HG03064 (cell line): ENCODE measurements around the gene EIF1.
"Not testable (repeated sequence)": the region's sequence is repeated elsewhere in the genome, so short reads cannot be mapped to it uniquely, and the experiment has no call there.

ENCODE experiments used
- ATAC-seq: cut with Tn5 transposase; IDR thresholded peaks from one replicate; pipeline ENCODE4 v1.9.1; 2021; ENCODE audit warnings: low read depth; ENCODE audit not compliant: unreplicated experiment

Gene EIF1

DNA sequence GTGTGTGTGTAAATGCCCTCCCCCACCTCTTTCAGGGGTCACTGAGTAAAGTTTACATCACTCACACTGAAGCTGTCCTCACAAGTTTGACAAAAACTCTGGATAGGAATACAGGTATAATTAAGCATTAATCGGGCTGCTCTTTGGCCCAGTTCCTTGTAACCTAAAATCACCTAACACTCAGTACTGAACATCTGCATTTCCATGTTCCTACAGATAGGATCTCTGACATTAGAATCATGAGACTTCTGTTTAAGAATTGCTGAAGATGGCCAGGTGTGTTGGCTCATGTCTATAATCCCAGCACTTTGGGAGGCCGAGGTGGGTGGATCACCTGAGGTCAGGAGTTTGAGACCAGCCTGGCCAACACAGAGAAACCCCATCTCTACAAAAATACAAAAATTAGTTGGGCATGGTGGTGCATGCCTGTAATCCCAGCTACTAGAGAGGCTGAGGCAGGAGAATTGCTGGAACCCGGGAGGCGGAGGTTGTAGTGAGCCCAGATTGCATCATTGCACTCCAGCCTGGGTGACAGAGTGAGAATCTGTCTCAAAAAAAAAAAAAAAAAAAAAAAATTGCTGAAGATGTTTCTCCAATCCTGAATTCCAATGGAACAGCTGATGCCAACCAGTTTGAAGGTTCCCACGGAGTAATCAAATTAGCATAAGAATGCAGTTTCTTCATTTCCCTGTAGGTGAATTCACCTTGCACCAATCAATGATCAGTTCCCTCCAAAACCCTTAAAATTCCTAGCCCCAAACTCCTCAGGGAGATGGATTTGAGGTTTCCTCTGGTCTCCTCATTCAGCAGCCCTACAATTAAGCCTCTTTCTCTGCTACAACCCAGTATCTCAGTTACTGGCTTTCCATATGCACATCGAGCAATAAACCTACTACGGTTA is 13.3 kb upstream of the EIF1 start:
- not testable (repeated sequence) for ATAC-seq

DNA sequence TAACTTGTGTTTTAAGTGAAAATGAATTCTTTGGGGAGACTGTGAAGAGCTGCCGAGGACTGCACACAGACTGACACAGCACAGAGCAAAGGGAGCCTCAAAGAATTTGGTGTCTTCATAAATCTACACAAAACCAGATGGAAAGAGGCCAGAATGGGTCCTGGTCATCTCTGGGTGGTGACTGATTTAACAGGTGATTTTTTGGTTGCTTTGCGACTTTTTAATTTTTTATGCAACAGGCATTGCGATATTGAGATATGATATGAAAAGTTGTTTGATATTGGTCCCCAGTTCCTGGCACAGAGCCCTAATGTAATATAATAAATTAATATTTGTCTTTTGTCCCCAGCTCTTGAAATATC is 12.6 kb upstream of the EIF1 start:
- ATAC-seq: no peak

DNA sequence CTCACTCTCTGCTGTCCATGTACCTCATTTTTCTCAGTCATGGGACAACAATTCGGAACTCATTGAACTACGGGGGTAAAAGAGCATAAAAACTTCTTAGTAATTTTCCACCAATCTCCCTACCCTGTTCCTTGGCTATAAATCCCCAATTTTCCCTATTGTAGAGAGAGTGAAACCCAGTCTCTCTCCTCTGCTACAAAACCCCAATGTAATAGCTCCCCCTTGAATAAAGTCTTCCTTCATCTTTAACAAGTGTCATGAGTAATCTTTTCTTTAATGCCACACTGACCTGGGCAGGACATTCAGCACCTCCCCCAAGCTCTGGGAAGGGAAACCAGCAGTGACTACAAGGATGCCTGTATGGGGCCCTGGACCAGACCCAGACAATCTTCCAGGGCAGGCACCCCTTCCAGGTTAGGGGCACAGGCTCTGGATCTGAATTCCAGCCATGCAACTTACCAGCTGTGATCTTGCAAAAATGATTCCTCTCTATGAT is 10.2 kb upstream of the EIF1 start:
- ATAC-seq: no peak

GRCh38 chr17:41678907-41679739 is 9.6 kb upstream of the EIF1 start:
- ATAC-seq: no peak

GRCh38 chr17:41679740-41680425 is 8.8 kb upstream of the EIF1 start:
- ATAC-seq: no peak

DNA sequence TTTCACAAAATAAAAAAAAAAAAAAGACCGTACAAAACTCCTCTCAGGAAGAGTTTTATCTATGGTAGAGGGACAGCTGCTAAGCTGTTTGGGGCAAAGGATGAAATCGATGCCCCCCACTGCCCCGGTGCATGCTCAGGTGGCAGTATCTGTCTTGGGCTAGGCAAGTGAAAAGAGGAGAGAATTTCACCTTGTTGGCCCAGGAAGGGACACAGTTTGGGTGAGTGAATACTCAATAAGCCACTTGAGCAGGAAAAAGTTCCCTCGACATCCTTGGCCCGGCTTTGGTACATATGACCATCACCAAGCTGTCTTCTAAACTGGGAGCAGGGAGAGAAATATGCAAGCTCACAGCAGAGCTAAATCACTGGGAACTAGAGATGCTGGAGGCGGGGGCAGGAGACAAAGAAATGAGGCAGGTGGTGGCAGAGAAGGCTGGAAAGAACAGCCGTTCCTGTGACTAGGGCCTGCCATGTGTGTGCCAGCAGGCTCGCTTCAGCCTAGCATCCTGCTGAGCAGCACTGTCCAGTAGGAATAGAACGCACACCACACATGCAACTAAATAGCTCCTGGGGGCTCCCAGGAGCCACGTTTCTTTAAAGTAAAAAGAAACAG is 8.2 kb upstream of the EIF1 start:
- no peak for ATAC-seq

- ATAC-seq: no peak
Observed at GRCh38 chr17:41681776-41682175, 6.9 kb upstream of the EIF1 start.

DNA sequence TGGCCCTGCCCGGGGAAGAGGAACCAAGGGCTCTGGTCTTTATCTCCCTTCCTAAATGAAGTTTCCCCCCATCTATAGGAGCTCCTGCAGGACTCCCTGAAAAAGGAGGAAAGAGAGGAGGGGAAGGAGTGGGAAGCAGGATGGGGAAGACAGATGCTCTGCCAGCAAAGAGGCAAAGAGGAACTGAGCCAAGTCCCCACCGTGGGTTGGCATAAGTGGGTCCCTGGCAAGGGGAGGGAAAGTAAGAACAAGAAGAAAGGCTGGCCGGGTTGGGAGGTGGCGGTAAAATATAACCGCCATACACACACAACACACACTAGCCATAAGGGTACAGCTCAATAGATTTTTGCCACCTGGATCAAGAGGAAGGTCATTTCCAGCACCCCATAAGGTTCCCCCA is 6.1 kb upstream of the EIF1 start:
- ATAC-seq: no peak

DNA sequence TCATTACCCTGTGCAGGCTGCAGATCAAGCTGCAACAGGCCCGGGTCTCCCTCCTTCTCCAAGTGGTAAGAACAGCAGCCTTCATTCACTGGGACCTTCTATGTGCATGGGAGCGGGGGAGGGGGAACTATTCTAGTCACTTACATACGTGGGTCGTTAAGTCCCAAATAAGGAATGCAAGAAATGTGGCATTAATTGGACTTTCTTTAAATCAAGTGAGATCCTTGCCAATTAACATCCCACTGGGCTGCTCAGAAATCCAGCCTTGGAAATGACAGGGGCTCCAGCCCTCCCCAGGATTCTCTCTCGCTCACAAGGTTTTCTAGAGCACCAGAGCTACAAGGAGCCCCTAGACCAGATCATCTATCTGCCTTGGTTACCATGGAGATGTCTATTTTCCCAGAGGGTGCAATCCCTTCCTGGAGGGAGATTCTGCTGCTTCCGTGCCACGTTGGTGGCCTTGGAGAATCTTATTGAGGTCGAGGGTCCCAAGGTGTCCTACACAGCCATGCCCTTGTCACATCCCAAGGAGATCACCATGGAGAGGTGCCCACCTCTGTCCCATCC is 5.2 kb upstream of the EIF1 start:
- no peak for ATAC-seq

GRCh38 chr17:41684035-41684434 is 4.7 kb upstream of the EIF1 start:
- ATAC-seq: no peak

- not testable (repeated sequence) for ATAC-seq
Observed at GRCh38 chr17:41685753-41686152, 2.9 kb upstream of the EIF1 start.

- no peak for ATAC-seq
Observed at GRCh38 chr17:41686281-41686680, 2.4 kb upstream of the EIF1 start.

- ATAC-seq: peak; percentile 7
Observed at GRCh38 chr17:41687828-41688640, 651 bp upstream of the EIF1 start.

- ATAC-seq: no peak
Observed at GRCh38 chr17:41689497-41690299, 1.0 kb downstream of the EIF1 start.

- ATAC-seq: no peak
Observed at GRCh38 chr17:41690497-41690896, 1.8 kb downstream of the EIF1 start.

DNA sequence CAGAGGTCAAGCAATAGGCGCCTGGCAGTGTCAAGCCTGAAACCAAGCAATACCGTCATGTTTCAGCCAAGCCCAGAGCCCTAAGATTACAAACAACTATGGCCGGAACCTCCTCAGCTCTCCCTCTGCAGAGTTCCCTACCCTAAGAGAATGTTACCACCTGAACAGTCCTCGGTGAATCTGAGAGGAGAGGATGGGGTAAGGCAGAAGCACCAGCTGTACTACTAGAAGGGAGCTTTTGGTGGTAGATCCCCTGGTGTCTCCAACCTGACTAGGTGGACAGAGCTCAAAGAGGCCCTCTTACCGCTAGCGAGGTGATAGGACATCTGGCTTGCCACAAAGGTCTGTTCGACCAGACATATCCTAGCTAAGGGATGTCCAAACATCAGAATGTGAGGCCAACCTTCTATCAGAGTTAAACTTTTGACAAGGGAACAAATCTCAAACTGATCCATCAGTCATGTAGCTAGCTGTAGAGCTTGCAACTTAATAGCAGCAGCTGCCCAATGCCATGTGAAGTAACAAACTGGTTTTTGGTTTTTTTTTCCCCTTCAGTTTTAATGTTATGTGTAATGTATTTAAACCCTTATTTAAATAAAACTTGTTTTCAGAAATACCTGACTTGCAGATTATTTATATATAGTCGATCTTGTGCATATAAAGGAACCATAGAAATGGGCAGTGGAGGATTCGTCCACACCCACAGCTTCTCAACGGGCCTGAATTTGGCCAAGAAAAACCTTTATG is 2.5 kb downstream of the EIF1 start:
- no peak for ATAC-seq

DNA sequence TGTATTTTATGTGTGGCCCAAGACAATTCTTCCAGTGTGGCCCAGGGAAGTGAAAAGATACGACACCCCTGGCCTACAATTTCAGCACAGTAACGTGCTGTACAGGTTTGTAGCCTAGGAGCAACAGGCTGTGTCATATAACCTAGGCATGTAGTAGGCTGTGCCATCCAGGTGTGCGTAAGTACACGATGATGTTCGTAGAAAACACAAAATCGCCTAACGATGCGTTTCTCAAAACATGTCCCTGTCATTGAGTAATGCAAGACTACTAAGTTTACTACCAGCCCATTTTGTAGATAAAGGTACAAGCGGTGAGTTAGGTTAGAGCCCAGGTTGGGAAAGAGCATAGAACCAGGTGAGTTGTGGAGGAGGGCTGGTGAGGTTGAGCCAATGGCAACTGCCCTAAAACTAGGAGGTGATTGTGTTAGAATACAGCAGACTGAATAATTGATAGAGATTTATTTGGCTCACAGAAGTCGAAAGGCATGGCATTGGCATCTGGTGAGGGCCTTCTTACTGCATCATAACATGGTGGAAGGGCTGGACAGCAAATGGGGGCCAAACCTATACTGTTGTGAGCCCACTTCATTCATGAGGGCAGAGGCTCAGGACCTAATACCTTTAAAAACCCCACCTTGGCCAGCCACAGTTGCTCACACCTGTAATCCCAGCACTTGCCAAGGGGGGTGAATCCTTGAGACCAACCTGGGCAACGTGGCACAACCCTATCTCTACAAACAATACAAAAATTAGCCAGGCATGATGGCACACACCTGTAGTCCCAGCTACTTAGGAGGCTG is 4.2 kb downstream of the EIF1 start:
- no peak for ATAC-seq
